CD4-positive, alpha-beta T cell treated with Interleukin-21 for 1 hour (primary cell): ENCODE measurements around the gene TIGIT.

Source experiments
- DNase-seq: peaks from one replicate; pipeline ENCODE4 v3.0.0-alpha.2; 2020

The TIGIT gene

DNA sequence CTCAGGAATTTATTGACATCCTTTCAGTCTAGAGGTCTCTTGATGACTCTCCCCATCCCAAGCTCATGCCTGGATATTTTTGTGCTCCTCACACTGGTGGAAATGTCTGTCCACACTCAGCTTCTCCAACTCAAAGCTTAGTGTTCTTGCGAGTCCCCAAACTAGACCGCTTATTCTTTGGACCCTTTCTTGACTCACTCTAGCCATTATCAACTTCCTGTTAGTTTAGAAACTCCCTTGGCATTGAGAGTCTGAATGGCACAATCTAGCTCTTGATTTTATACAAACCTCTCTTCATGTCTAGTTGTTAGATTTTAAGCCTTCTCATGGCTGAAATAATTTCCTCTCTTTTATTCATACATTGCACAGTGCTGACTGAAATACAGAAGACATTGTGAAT lies 19.6 kb downstream of the TIGIT start:
- peak; percentile 32 for DNase-seq

DNA sequence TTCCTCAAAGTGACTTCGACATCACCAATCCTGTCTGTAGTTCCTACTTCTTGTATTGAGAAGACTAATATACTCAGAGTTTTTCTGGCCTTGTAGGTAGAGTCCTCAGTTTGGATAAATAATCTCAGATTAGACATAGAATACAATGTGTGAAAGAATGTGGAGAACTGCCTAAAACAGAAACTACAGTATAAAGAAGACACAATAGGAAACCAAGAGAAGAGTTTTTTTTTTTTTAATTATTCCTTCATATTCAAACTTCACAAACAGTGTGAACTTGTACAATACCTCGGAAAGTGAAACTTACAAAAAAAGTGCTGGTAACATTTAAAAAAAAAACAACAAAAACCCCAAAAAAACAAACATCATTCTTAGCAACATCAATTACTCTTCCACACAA lies 20.5 kb downstream of the TIGIT start:
- no peak for DNase-seq

DNA sequence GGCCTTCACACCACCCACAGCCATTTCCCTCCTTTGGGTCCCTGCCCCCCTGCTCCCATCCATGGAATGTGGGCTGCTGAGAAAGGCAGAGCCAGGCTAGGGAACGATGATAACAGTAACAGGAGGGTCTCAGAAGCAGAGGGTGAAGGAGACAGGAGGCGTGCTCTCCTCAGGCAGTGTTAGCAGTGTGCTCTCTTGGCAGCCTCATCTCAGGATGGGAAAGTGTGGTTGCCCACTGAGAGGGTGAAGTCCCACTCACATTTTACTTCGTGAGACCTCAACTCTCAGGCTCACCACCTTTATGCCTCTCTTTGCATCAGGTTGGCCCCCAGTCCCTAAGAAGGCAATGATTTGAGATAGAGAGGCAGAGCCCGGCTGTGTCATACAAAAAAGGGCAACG lies 24.5 kb downstream of the TIGIT start:
- no peak for DNase-seq

DNA sequence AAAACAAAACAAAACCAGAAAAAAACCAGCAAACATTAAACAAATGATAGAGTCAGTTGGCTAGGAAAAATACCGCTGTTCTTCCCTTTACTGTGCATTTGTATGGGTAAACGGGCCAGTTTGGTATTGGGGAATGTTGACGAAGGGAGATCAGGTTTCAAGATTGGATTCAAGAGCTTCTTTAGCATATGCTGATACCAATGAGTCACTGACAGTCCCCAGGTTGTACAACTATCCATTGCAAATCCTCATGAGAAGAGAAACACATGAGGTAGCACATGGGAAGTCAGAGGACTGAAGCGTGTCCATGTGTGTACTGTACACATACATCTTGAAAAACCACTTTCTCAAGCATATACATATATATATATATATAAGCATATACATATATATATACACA lies 25.6 kb downstream of the TIGIT start:
- no peak for DNase-seq

DNA sequence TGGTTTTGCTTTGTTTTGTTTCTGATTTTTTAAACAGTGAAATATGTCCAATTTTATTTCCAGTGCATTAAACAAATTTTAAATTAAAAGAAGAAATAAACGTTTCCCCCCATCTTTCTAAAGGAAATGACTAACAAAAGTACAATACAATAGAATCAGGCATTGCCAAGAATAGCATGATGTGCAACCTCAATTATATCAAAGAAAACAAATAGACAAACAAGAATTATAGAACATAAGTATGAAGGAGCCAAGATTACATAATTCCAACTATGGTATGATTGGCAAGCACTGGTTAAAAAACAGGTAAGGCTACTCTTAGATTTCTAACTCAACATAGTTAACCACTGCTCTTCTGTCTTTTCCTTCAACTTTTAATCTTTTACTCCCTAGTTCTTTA lies 26.4 kb downstream of the TIGIT start:
- DNase-seq = no peak

DNA sequence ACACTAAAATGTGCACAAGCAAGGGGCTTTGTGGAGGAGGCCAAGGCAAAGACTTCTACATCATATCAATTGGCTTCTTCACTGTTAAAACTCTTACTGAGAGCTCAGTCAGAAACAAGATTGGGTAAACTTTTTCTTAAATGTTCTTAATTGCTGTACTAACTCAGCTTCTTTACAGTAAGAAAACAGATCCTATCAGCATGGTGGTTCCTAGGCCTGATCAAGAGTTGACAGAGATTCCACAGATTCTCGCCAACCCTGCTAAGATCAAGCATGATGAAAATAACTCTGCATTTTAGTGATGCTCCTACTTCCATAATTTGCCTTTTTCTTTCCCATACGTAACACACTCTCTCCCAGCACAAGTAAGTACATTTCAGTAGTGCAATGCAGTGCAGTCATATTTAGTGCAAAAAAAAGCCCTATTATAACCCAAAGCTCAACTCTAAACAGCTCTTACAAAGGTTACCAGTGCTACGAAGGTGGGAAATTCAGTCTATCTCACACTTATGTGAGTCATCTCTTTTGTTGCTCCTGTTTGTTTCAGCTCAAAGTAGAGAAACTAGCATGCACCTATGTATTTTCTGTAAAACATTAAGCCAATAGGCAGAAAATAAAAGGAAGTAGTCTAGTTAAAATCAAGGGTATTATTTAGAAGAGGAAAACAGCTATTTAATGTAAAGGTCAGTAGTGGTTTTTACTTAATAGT lies 29.9 kb downstream of the TIGIT start:
- DNase-seq = no peak

DNA sequence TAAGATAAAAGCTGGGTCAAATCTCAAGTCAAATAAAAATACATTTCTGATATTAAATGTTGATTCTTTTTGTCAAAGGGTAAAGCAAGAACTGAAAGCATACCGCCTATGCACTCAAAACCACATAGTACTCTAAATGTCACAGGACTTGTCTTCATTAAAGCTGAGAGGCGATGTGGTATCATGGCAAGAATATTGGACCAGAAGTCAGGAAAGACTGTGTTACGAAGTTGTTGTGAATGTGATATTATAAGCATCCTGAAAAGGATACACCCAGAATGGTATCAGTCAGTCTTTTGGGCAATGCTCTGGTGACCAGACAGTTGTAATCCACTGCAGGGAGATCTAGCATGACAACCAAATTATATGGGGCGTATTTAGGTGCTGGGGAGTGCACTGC lies 33.8 kb downstream of the TIGIT start:
- no peak for DNase-seq

DNA sequence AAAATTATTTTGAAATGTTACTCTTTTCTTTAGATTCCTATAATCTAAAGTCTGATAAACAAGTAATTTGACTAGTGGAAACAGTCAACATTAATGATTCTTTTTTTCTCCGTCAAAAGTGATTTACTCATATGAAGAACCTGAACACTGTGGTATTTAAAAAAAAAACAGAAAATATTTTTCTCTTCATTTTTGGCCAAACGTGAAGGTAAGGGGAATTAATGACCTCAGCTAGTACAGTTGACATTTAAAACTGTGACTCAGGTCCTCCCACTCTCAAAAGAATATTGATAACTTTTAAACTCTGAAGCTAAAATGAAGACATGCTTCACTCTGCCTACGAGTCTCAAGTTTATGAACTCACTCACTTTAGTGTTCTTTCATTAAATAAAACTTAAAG lies 34.5 kb downstream of the TIGIT start:
- no peak for DNase-seq

DNA sequence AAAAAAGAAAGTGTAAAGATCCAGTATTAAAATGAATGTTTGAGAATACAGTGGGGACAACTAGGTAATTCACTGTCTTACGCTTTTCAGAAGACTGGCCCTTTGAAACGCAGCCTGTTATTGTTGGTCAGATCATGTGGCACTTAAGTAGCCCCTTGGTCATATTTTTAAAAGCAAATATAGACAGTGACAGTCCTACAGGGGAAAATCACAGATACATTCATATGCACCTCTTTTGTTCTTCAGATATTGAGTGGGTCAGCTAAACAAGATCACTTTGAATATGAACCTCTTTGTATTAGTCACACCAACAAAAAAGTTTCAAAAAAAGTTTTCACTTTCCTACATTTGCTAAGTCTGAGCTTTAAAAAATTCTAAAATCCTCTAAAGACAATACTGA lies 36.0 kb downstream of the TIGIT start:
- DNase-seq = no peak

DNA sequence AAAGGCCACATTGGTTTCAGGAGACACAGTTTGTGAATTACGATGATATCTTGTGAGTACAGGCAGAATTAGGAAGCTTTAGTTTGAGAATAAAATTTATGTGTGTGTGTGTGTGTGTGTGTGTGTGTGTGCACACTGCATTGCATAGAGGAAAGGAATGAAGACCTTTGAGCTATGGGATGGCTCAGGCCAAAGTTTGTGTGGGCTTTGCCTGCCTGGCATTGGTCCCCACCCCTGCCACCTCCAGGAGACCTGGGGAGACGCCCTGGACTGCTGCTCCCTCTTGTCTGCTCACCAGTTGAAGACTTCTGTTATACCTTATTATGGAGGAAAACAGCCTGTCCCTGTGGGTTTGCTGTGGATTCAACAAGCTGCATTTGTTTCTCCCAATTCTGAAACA lies 37.2 kb downstream of the TIGIT start:
- no peak for DNase-seq

DNA sequence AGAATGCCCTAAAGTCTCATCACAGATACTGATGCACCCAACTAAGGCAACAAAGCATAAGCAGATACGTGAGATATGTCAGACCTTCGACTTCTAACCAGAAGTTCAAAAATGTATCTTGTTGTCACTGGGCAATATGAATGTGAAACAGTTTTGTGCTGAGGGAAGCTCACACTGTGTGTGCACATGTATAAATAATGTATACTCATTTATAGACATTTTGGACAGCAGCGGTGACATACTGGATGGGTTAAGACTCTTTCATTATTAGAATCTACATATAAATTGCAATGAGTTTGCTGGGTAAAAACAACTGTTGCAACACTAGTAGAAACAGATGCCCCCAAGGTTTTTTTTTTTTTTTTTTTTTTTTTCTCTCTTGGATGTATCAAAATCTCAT lies 37.9 kb downstream of the TIGIT start:
- no peak for DNase-seq

DNA sequence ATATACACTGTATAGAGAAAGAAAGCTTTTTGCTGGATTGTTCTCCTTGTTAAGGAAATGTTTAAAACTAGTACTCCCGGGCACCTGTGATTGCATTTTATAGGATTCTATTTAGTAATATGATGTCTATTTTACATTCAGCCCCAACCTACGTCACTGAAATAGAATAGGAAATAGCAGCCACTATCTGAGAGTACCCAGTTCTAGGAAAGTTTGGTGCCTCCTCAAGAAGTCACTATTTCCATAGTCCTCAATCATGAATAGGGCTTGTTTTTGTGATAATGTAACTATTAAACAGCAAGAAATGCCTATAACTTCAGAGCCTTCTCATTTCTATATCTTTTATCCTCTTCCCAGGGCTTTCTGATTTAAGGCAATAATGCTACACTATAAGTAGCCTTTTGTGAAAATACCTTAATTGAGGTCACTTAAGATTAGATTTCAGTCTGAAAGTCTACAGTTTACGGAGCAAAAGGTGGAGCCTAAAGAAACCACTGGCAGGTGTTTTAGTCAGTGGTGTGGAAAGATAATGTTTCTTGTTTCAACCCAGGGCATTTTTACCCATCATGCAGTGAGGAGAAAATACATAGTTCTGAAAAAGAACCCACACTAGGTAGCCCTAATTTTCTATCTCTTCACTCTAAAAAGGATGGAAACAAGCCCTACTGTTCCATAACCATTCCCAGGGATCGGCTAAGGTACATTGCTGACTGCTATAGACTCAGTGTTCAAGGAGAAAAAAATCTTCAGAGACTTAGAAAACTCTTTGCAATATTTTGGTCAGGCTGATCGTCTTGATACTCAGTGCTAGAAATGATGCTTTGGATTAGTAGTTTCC lies 38.7 kb downstream of the TIGIT start:
- DNase-seq = no peak

DNA sequence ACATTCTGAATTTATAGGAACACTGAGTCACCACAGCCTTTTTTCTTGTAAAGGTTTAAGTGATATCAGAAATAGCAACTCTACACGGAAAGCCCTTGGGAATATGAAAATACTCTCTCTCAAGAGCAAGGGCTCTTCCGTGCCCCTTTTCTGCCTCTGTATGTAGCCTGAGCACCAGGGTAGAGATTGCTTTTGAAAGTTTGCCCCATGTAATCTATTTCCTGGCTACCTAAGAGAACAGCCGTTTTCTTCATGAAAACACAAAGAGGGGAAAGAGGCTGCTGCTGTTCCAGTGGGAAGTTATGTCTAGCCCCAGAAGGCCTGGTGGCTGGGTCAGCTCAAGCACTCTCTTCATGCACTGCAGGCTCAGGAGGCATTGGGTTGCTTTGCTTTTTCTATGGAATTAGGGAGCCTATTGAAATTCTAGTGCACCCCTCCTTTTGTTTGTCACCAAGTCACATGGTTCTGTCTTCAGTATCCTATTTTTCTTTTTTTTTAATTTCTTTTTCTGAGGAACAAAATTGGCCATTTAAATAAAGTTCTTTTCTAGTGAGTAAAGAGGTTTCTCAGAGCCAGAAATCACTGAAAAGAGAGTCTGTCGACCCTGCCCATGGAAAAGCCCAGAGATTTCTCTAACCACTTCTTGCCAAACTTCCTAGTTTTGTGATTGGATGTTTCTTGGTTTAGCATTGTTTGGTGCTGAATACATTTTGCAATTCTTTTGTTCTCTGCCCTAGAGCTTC lies 39.5 kb downstream of the TIGIT start:
- no peak for DNase-seq

DNA sequence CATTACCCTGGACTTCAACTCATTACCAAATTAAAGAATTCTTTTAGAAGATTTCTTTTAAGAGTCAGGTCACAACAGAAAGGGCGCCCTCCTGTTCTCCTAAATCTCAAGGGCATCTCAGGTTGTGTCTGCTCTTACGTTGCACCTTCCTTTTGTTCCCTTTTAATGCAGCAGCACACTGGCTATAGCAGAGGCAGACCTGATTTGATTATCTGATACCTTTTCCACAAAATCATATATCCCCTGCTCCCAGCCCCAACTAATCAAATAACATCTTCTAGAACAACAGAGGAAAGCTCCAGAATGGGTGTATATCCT lies 40.1 kb downstream of the TIGIT start:
- DNase-seq = no peak

DNA sequence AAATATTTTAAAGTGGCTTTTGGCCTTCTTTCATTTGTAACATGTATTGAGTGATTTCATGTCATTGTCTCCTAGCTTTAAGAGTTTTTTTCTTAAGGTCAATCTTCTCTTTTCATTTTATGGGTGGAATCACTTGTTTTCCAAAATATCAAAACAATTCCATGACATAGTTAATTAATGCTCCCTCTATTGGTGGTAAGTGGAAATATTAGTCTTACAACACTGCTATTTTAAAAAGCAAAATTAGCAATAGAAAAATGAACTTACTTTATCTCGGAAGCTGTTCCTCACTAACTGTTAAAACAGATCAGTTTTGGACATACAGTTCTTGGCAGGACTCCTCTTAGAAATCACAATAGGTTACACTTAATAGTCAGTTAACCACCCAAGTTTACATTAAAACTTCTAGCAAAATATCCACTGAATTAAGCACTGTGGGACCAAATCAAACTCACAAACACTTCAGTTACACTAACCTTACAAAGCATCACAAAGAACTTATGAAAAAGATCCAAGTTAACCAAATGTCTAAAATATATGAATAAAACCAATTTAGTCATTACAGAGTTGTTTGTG lies 42.4 kb downstream of the TIGIT start:
- DNase-seq = no peak

DNA sequence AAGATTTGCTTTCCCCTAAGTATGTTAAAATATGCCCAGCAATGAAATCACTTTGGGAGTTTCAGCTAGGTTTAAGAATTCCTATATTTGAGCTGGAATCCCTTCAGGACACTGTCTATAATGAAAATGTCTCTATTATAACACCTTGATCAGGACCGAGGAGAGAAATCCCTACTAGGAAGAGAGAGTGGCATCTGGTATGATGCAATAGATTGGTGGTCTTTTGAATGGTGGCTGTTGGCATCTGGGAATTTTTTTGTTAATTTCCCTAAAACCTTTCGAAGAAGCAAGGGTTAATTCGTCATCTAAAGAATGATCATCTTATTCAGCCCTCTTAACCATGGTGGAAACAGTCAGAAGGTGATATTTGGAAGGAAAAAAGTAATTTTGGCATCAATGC lies 43.0 kb downstream of the TIGIT start:
- no peak for DNase-seq

DNA sequence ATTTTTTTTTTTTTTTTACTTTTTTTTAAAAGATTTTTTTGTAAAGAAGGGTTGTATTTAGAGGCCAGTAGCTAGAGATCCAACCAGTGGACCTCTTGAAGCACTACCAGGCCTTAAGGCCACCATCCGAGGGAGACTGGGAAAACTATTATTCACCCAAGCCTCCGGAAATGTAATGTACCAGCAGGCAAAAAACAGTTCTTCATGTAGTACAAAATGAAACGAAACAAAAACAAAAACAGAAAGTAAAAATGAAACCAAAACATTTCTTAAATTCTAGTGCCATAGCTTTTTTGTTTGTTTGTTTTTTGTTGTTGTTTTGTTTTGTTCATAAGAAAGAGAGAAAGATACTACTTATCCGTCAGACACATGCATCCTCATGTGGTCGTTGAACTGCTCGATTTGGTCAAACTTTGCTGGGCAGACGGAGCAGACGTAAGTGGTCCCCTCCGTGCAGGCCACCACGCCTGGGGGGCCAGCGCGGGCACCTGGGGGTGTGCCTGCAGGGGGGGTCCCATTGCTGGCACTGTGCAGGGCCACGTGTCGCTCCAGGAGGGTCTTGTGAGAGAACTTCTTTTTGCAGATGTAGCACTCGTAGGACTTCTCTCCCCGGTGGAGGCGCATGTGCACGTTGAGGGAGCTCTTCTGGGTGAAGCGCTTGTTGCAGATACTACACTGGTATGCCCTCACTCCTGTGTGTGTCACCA lies 45.0 kb downstream of the TIGIT start:
- peak; percentile 47 for DNase-seq

DNA sequence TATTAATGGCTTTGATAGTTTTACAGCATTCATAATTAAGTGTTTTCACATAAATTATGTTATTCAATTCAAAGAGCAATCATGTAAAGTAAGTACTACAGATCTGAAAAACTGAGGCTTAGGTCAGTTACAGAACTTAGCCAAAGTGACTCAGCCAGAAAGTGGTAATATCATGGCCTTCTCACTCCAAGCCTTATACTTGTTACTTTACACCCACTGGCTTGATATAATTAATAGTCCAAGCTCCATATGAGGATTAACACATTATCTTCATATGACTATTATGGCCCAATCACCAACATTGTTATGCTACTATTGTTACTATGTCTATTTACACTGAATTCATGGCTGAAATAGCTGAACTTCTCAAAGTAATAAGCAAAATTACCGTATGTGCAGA lies 50.7 kb downstream of the TIGIT start:
- no peak for DNase-seq

DNA sequence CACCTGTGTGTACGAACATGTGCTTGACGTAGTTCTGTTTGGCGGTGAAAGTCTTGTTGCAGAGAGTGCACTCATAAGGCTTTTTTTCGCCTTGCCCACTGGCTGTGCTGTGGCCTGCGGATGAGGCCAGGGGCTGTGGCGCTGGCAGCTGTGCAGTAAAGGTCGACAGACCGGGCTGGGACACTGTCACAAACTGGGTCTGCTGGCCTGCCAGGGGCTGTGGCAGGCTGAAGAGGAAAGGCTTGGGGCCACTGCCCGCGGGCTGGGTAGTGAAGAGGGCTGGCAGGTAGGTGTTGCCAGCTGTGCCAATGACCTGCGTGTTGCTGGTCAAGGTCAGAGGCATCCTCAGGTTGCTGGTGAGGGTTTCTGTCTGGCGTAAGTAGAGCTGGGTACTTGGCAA lies 56.4 kb downstream of the TIGIT start:
- DNase-seq = no peak

DNA sequence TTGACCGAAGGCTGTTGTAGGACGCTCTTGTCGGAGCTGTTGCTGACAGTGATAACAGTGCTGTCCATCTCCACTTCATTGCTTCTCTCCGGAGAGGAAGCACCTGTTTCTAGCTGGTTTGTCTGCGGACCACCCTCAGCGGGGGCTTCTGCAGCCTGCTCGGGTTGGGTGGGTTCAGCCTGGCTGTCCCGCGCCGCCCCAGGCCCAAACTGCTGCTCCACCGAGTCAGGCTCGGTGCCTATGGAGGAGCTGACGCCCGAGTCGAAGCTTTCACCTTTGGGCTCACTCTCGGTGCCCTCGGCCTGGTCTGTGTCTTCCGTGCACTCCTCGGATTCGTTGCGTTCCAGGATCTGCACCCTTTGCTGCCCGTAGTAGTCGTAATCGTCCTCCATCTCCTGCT lies 56.9 kb downstream of the TIGIT start:
- DNase-seq = no peak

DNA sequence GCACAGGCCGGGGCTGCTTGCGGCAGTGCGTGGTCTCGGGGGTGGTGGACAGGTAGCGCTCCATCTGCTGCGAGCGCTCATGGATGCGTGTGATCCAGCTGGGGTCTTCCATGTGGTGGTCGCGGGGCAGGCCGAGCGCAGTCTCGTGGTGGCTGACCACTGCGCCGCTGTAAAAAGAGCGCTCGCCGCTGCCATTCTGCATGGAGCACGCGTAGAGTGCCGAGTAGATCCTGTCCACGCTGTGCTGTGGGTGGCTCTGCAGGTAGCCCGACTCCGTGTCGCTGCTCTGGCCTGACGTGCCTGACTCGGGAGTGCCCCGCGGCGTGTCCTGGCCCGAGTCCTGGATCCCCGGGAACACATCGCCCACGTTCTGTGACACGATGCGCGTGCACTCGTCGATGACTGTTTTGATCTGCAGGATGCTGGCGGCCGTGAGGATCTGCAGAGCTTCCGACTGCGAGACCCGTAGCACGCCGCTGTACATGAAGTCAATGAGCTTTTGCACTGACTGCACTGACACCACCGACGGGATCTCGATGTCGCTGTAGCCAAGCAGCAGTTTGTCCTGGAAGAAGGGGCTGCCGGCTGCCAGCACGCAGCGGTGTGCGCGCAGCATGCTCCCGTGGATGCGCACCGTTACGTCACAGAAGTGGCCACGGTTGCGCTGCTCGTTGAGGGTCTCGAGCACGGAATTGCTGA lies 57.4 kb downstream of the TIGIT start:
- DNase-seq = no peak

DNA sequence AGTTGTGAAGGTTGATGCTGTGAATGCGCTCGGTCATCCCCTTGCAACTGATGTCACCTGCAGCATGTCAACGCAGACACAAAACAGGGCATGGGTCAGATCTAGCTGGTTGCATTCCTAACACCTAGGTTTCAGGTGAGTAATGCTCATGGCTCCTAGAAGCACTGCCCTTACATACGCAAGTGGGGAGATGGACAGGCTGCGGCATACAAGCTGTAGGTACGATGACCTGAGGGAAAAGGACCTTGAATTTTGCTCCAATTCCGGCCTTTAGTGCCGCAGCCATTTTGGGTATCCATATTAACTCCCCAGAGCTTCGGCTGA lies 58.0 kb downstream of the TIGIT start:
- no peak for DNase-seq

DNA sequence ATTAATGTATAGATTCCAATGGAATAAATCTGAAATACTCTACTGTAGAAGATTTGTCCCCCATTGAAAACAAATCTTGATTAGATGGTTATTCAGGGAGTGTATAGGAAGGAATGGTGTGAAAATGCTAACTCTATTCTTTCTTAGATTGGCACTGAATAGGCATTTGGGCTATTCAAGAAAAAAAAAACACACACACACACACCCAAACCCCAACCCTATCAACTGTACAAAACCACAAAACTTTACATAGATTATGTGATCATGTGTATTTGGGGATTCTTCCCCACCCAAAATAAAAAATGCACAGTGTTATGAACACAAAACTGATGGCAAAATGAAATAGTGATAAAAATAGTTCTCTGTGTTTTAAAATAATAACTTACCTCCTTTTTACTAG lies 61.8 kb downstream of the TIGIT start:
- DNase-seq = no peak
